ENCODE measurements around the gene THYN1.

- TF ChIP-seq POLR2AphosphoS5 (IDR thresholded peaks at IDR 0.05): no peak
- TF ChIP-seq POLR2A (IDR thresholded peaks at IDR 0.05): no peak
- TF ChIP-seq CTCF (IDR thresholded peaks at IDR 0.05): no peak
- no peak for TF ChIP-seq EP300 (IDR thresholded peaks at IDR 0.05)
Measured at GRCh38 chr11:134288486-134288885, 35.3 kb upstream of the THYN1 start.

Data from suprapubic skin (tissue), 4 donors.